PC-9 (cell line): Measurements from ENCODE around the gene TIRAP.

Experiments
- EZH2 ChIP-seq: fragments of 200-600 bp; sonication (generic); IDR thresholded peaks from 2 replicates; pipeline ENCODE4 v1.8.0; 2017; ENCODE audit warnings: antibody characterized with exemption, low read depth
- TF ChIP-seq, protein P1 (sequence below): fragments of 200-600 bp; sonication (generic); conservative IDR thresholded peaks from 2 replicates; pipeline ENCODE4 v1.6.1; 2017; ENCODE audit warnings: mixed run types, antibody characterized with exemption, mild to moderate bottlenecking, moderate library complexity

DNA sequence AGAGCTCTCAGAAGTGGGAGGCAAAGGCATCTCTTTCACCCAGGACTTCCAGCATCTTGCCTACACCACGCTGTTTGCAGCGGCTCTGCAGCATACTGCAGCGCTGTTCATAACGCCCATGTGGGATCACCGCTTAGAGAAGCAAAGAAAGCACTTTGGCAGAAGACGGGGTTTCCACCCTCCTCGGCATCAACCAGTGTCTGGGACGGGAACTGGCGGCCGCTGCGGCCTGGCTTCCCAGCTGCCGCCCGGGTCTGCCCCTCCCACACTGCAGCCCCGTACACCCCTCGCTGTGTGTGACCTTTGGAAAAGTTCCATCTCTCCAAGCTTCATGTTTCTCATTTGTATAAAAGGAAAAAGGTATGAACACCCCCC is 545 bp upstream of the TIRAP start:
- TF ChIP-seq, protein P1, sequence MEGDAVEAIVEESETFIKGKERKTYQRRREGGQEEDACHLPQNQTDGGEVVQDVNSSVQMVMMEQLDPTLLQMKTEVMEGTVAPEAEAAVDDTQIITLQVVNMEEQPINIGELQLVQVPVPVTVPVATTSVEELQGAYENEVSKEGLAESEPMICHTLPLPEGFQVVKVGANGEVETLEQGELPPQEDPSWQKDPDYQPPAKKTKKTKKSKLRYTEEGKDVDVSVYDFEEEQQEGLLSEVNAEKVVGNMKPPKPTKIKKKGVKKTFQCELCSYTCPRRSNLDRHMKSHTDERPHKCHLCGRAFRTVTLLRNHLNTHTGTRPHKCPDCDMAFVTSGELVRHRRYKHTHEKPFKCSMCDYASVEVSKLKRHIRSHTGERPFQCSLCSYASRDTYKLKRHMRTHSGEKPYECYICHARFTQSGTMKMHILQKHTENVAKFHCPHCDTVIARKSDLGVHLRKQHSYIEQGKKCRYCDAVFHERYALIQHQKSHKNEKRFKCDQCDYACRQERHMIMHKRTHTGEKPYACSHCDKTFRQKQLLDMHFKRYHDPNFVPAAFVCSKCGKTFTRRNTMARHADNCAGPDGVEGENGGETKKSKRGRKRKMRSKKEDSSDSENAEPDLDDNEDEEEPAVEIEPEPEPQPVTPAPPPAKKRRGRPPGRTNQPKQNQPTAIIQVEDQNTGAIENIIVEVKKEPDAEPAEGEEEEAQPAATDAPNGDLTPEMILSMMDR: no peak
- TF ChIP-seq EZH2: no peak
